Measurements from ENCODE around the gene PPP1R27. TPM values are rescaled to one million over a fixed set of nuclear protein-coding genes. Genes with fewer than 3 reads are reported as not detected.

Gene PPP1R27
- total RNA-seq, 1 donor from 2014 or later = not detected

GRCh38 chr17:81802048-81802758 lies 32.6 kb downstream of the PPP1R27 start:
- H3K4me1 Mint-ChIP-seq (ENCODE audit: unreplicated experiment) = no peaks in the 10 kb centered on the region
- no peak for DNase-seq (ENCODE audit: extremely low spot score, unreplicated experiment)
- H3K27me3 Mint-ChIP-seq = peaks cover 57% of the 10 kb centered on the region
- peak overlapping the region; percentile 69 for H3K4me3 Mint-ChIP-seq
- no peak overlapping the region for H3K27ac Mint-ChIP-seq
- no peaks in the 10 kb centered on the region for H3K9me3 Mint-ChIP-seq
- no peaks in the 10 kb centered on the region for H3K36me3 Mint-ChIP-seq
- TF ChIP-seq, protein P1, sequence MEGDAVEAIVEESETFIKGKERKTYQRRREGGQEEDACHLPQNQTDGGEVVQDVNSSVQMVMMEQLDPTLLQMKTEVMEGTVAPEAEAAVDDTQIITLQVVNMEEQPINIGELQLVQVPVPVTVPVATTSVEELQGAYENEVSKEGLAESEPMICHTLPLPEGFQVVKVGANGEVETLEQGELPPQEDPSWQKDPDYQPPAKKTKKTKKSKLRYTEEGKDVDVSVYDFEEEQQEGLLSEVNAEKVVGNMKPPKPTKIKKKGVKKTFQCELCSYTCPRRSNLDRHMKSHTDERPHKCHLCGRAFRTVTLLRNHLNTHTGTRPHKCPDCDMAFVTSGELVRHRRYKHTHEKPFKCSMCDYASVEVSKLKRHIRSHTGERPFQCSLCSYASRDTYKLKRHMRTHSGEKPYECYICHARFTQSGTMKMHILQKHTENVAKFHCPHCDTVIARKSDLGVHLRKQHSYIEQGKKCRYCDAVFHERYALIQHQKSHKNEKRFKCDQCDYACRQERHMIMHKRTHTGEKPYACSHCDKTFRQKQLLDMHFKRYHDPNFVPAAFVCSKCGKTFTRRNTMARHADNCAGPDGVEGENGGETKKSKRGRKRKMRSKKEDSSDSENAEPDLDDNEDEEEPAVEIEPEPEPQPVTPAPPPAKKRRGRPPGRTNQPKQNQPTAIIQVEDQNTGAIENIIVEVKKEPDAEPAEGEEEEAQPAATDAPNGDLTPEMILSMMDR (conservative IDR thresholded peaks at IDR 0.05) = no peak

DNA sequence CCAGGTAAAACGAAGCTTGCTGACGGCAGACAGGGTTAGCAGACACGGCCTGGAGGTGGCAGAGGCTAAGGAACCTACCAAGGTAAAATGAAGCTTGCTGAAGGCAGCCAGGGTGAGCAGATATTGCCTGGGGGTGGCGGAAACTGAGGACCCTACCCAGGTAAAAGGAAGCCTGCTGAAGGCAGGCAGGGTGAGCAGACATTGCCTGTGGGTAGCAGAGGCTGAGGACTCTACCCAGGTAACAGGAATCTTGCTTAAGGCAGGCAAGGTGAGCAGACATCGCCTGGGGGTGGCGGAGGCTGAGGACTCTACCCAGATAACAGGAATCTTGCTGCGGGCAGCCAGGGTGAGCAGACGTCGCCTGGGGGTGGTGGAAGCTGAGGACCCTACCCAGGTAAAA lies 33.5 kb downstream of the PPP1R27 start:
- H3K9me3 Mint-ChIP-seq = no peaks in the 10 kb centered on the region
- H3K4me3 Mint-ChIP-seq = no peak overlapping the region
- TF ChIP-seq, protein P1 (conservative IDR thresholded peaks at IDR 0.05) = no peak
- peaks cover 52% of the 10 kb centered on the region for H3K27me3 Mint-ChIP-seq
- no peaks in the 10 kb centered on the region for H3K4me1 Mint-ChIP-seq (ENCODE audit: unreplicated experiment)
- DNase-seq (ENCODE audit: extremely low spot score, unreplicated experiment) = no peak
- H3K27ac Mint-ChIP-seq = no peak overlapping the region
- H3K36me3 Mint-ChIP-seq = no peaks in the 10 kb centered on the region

GRCh38 chr17:81794509-81794908 lies 40.3 kb downstream of the PPP1R27 start:
- H3K9me3 Mint-ChIP-seq = no peaks in the 10 kb centered on the region
- no peaks in the 10 kb centered on the region for H3K4me1 Mint-ChIP-seq (ENCODE audit: unreplicated experiment)
- no peak for DNase-seq (ENCODE audit: extremely low spot score, unreplicated experiment)
- TF ChIP-seq, protein P1 (conservative IDR thresholded peaks at IDR 0.05) = no peak
- H3K27ac Mint-ChIP-seq = no peak overlapping the region
- H3K4me3 Mint-ChIP-seq = no peak overlapping the region
- no peaks in the 10 kb centered on the region for H3K36me3 Mint-ChIP-seq
- peaks cover under 1% of the 10 kb centered on the region for H3K27me3 Mint-ChIP-seq

DNA sequence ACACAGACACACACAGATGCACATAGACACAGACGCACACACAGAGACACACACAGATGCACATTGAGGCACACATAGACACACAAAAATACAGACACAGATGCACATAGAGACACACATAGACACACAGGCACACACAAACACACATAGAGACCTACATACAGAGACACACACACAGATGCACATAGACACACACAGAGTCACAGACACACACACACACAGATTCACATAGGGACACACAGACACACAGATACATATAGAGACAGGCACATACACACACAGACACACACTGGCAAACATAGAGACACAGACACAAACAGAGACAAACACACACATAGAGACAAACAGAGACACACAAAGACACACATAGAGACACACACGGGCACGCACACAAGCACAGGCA lies 40.8 kb downstream of the PPP1R27 start:
- H3K36me3 Mint-ChIP-seq = no peaks in the 10 kb centered on the region
- no peak overlapping the region for H3K4me3 Mint-ChIP-seq
- TF ChIP-seq, protein P1 (conservative IDR thresholded peaks at IDR 0.05) = no peak
- DNase-seq (ENCODE audit: extremely low spot score, unreplicated experiment) = no peak
- no peaks in the 10 kb centered on the region for H3K4me1 Mint-ChIP-seq (ENCODE audit: unreplicated experiment)
- H3K9me3 Mint-ChIP-seq = no peaks in the 10 kb centered on the region
- H3K27me3 Mint-ChIP-seq = no peaks in the 10 kb centered on the region
- no peak overlapping the region for H3K27ac Mint-ChIP-seq

- TF ChIP-seq, protein P1 (conservative IDR thresholded peaks at IDR 0.05) = no peak
- Mint-ChIP-seq H3K4me3 (no peak overlapping the region), H3K36me3 (no peaks in the 10 kb centered on the region), H3K4me1 (ENCODE audit: unreplicated experiment) (no peaks in the 10 kb centered on the region), H3K27me3 (no peaks in the 10 kb centered on the region), H3K27ac (no peak overlapping the region), H3K9me3 (no peaks in the 10 kb centered on the region)
- no peak for DNase-seq (ENCODE audit: extremely low spot score, unreplicated experiment)
These were observed 41.9 kb downstream of the PPP1R27 start for GRCh38 chr17:81792675-81793615.

Other genes starting within 250 kb of the PPP1R27 start
- 82.4 and 90.1 TPM in 2 replicates for gene NPLOC4, start 197.9 kb downstream of the PPP1R27 start, total RNA-seq (ENCODE audit: low replicate concordance)
- gene TSPAN10, start 197.9 kb downstream of the PPP1R27 start, total RNA-seq (ENCODE audit: low replicate concordance) = 1.4 and 3.0 TPM in 2 replicates
- 0.97 TPM in 1 of 2 replicates, not detected in the other for gene PDE6G, start 178.5 kb downstream of the PPP1R27 start, total RNA-seq (ENCODE audit: low replicate concordance)
- 24.0 and 28.1 TPM in 2 replicates for gene OXLD1, start 168.4 kb downstream of the PPP1R27 start, total RNA-seq (ENCODE audit: low replicate concordance)
- gene CCDC137, start 168.3 kb downstream of the PPP1R27 start, total RNA-seq (ENCODE audit: low replicate concordance) = 27.5 and 32.1 TPM in 2 replicates
- gene ARL16, start 151.3 kb downstream of the PPP1R27 start, total RNA-seq (ENCODE audit: low replicate concordance) = 41.5 and 47.2 TPM in 2 replicates
- gene HGS, start 151.0 kb downstream of the PPP1R27 start, total RNA-seq (ENCODE audit: low replicate concordance) = 115 and 119 TPM in 2 replicates
- gene MRPL12, start 131.7 kb downstream of the PPP1R27 start, total RNA-seq (ENCODE audit: low replicate concordance) = 87.9 and 107 TPM in 2 replicates
- 23.8 and 27.6 TPM in 2 replicates for gene SLC25A10, start 122.8 kb downstream of the PPP1R27 start, total RNA-seq (ENCODE audit: low replicate concordance)
- 1.2 and 1.7 TPM in 2 replicates for gene GCGR, start 30.9 kb downstream of the PPP1R27 start, total RNA-seq (ENCODE audit: low replicate concordance)
- gene MCRIP1, start 1.8 kb downstream of the PPP1R27 start, total RNA-seq (ENCODE audit: low replicate concordance) = 54.2 and 101 TPM in 2 replicates
- 555 and 815 TPM in 2 replicates for gene P4HB, start 25.5 kb upstream of the PPP1R27 start, total RNA-seq (ENCODE audit: low replicate concordance)
- 250 and 264 TPM in 2 replicates for gene ARHGDIA, start 36.3 kb upstream of the PPP1R27 start, total RNA-seq (ENCODE audit: low replicate concordance)
- 102 and 124 TPM in 2 replicates for gene ALYREF, start 56.5 kb upstream of the PPP1R27 start, total RNA-seq (ENCODE audit: low replicate concordance)
- gene ANAPC11, start 56.7 kb upstream of the PPP1R27 start, total RNA-seq (ENCODE audit: low replicate concordance) = 136 and 140 TPM in 2 replicates
- 0.64 and 2.5 TPM in 2 replicates for gene NPB, start 67.2 kb upstream of the PPP1R27 start, total RNA-seq (ENCODE audit: low replicate concordance)
- 46.8 and 50.4 TPM in 2 replicates for gene PCYT2, start 76.3 kb upstream of the PPP1R27 start, total RNA-seq (ENCODE audit: low replicate concordance)
- gene SIRT7, start 83.1 kb upstream of the PPP1R27 start, total RNA-seq (ENCODE audit: low replicate concordance) = 29.9 and 46.0 TPM in 2 replicates
- gene MAFG, start 92.7 kb upstream of the PPP1R27 start, total RNA-seq (ENCODE audit: low replicate concordance) = 22.4 and 30.0 TPM in 2 replicates
- 110 and 127 TPM in 2 replicates for gene PYCR1, start 102.2 kb upstream of the PPP1R27 start, total RNA-seq (ENCODE audit: low replicate concordance)
- gene MYADML2, start 112.2 kb upstream of the PPP1R27 start, total RNA-seq (ENCODE audit: low replicate concordance) = not detected in 2 replicates
- gene NOTUM, start 126.1 kb upstream of the PPP1R27 start, total RNA-seq (ENCODE audit: low replicate concordance) = 1.9 and 3.2 TPM in 2 replicates
- 31.5 and 35.6 TPM in 2 replicates for gene ASPSCR1, start 142.6 kb upstream of the PPP1R27 start, total RNA-seq (ENCODE audit: low replicate concordance)
- 60.4 and 69.3 TPM in 2 replicates for gene CENPX, start 187.8 kb upstream of the PPP1R27 start, total RNA-seq (ENCODE audit: low replicate concordance)
- 27.6 and 29.4 TPM in 2 replicates for gene LRRC45, start 188.3 kb upstream of the PPP1R27 start, total RNA-seq (ENCODE audit: low replicate concordance)
- gene RAC3, start 196.6 kb upstream of the PPP1R27 start, total RNA-seq (ENCODE audit: low replicate concordance) = 41.7 and 51.7 TPM in 2 replicates
- 158 and 175 TPM in 2 replicates for gene DCXR, start 202.6 kb upstream of the PPP1R27 start, total RNA-seq (ENCODE audit: low replicate concordance)
- gene RFNG, start 216.8 kb upstream of the PPP1R27 start, total RNA-seq (ENCODE audit: low replicate concordance) = 35.9 and 43.4 TPM in 2 replicates
- gene GPS1, start 216.8 kb upstream of the PPP1R27 start, total RNA-seq (ENCODE audit: low replicate concordance) = 111 and 112 TPM in 2 replicates
- 97.0 and 97.1 TPM in 2 replicates for gene DUS1L, start 230.8 kb upstream of the PPP1R27 start, total RNA-seq (ENCODE audit: low replicate concordance)

Measured in type B pancreatic cell (in vitro differentiated cells).